ENCODE results near the gene LSS. TPM values are rescaled to one million over a fixed set of nuclear protein-coding genes. Genes with fewer than 3 reads are reported as not detected.

Gene LSS
- total and polyA plus RNA-seq, 2 donors (not counting 3 experiments of a cell fraction or from before 2014, with no cell fraction given), result 120 to 141 TPM

GRCh38 chr21:46151989-46152926 is 76.3 kb downstream of the LSS start:
- no peak overlapping the region for H3K27ac ChIP-seq (ENCODE audit: insufficient read depth, low read depth, low read length)
- H3K4me1 ChIP-seq (ENCODE audit: control insufficient read depth, extremely low read depth, insufficient read depth, low read length), result no peaks in the 10 kb centered on the region
- no peaks in the 10 kb centered on the region for H3K27me3 ChIP-seq (ENCODE audit: control insufficient read depth in 2 of 2, insufficient read depth in 2 of 2, low read length in 2 of 2)
- no TSS peak for BruUV-seq (replicated peaks)
- CTCF ChIA-PET, result interaction anchor here (0.5 to 4.0 kb wide), 15 partner anchors 9 to 260 kb away, joined by 3 to 39 read pairs (median 4); partner anchors contain the start of genes LSS, MCM3AP and YBEY
- intact Hi-C loops (cut with micrococcal nuclease), result loop anchor here (5.0 kb wide), 1 partner anchor 35 kb away; no protein-coding TSS in a partner anchor
- no peak overlapping the region for H3K4me2 ChIP-seq (ENCODE audit: insufficient read depth, low read length)
- no peaks in the 10 kb centered on the region for H3K79me2 ChIP-seq (ENCODE audit: control insufficient read depth, insufficient read depth, low read length)
- no peak overlapping the region for H3K4me3 ChIP-seq (replicated peaks in 1 of 3; ENCODE audit: insufficient read depth in 1 of 3, low read depth in 1 of 3, low read length in 3 of 3)
- no peaks in the 10 kb centered on the region for H3K36me3 ChIP-seq (ENCODE audit: control insufficient read depth in 2 of 2, extremely low read depth in 1 of 2, insufficient read depth in 2 of 2, low read length in 2 of 2)
- H4K20me1 ChIP-seq (replicated peaks; ENCODE audit: control insufficient read depth, extremely low read depth, insufficient read depth, low read length), result no peaks in the 10 kb centered on the region
- H3K9me3 ChIP-seq (replicated peaks; ENCODE audit: control insufficient read depth, insufficient read depth, low read length), result no peaks in the 10 kb centered on the region
- H3K9me1 ChIP-seq (replicated peaks; ENCODE audit: control insufficient read depth, extremely low read depth, insufficient read depth, low read length), result no peaks in the 10 kb centered on the region
- H2AFZ ChIP-seq (ENCODE audit: low read depth, low read length), result no peak overlapping the region
- dilution Hi-C loops (cut with MboI; ENCODE audit: extremely low pct_ligation_motif_present, low sequenced_read_pairs), result no loop called here
- no peak for FAIRE-seq
- no peak overlapping the region for H3K9ac ChIP-seq (replicated peaks; ENCODE audit: extremely low read depth, insufficient read depth, low read length)
- DNase-seq (ENCODE audit: low read depth, low spot score), result no peak
- POLR2A ChIA-PET, result no interaction called here
- no peak for TF ChIP-seq MYC (IDR thresholded peaks at IDR 0.05; ENCODE audit: low read depth, low read length)
- no peak for TF ChIP-seq POLR2A (IDR thresholded peaks at IDR 0.05; ENCODE audit: low read depth, low read length)
- no peak for TF ChIP-seq POLR2AphosphoS5 (IDR thresholded peaks at IDR 0.05; ENCODE audit: insufficient read depth, low read depth, low read length)
- TF ChIP-seq EZH2 (IDR thresholded peaks at IDR 0.05; ENCODE audit: borderline replicate concordance, low read depth, low read length, severe bottlenecking), result no peak
- no peak for TF ChIP-seq GATA2 (IDR thresholded peaks at IDR 0.05; ENCODE audit: insufficient read depth, insufficient read length, low read depth, low read length)
- TF ChIP-seq FOS (IDR thresholded peaks at IDR 0.05; ENCODE audit: borderline replicate concordance, insufficient read depth, low read length), result no peak
- TF ChIP-seq JUN (IDR thresholded peaks at IDR 0.05; ENCODE audit: borderline replicate concordance, insufficient read depth, insufficient read length, low read depth), result no peak
- no peak for TF ChIP-seq CTCF (IDR thresholded peaks at IDR 0.05; ENCODE audit: extremely low read depth in 1 of 2, insufficient read depth in 1 of 2, low read depth in 1 of 2, low read length in 2 of 2)
- TF ChIP-seq MAX (IDR thresholded peaks at IDR 0.05; ENCODE audit: insufficient read depth, insufficient read length), result no peak

Data from endothelial cell of umbilical vein (primary cell).